Measurements from ENCODE around the gene SUN1. TPM values are rescaled to one million over a fixed set of nuclear protein-coding genes. Genes with fewer than 3 reads are reported as not detected.

SUN1 gene
- polyA plus RNA-seq, 10 donors, result 148 to 229 (median 179) TPM

DNA sequence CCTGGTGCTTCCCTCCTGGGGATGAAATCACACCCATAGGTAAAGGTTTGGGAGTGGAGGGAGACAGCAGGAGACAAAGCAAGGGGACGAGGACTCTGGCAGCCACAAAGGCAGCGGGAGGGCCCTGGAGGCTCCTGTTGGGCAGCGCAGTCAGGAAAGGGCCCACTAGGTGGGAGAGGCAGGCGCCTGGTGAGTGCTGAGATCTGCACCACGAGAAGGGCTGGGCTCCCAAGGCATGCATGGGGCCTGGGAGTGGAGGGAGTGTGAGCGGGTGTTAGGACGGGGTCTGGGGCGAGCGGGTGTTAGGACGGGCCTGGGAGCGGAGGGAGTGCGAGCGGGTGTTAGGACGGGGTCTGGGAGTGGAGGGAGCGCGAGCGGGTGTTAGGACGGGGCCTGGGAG is 57.1 kb downstream of the SUN1 start:
- DNase-seq, result no peak

DNA sequence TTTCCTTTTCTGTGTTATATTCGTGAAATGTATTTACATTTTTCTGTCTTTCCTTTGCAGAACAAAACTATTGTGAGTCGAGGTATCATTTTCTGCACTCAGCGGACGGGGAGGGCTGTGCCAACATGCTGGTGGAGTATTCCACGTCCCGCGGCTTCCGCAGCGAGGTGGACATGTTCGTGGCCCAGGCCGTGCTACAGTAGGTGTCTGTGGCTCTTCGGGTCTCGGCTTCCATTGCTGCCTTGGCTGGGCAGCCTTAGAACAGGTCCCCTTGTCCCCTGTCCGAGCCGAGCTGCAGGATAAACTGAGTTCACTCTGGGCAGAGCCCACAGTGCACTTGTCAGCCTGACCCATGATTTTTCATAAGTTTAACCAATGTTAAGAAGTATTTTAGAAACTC is 58.6 kb downstream of the SUN1 start:
- no peak for DNase-seq

GRCh38 chr7:891291-891690 is 59.0 kb downstream of the SUN1 start:
- no peak for DNase-seq

DNA sequence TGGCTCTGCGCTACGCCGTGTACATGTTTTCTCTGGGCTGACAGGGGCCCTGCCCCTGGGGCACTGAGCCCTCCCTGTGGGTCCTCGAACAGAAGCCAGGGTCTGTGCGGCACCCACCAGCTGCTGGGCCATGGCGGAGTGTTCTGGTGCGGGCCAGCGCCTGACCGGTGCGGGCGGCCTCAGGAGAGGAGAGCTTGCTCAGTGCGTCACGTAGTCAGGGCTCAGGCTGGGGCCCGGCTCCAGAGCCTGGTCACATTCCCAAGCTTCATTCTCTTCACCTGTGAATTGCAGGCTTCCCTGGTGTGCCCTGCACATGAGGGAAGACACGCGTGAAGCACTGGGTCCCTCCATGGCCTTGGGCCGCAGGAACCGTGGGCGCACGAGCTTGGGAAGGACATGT is 59.5 kb downstream of the SUN1 start:
- no peak for DNase-seq

- no peak for DNase-seq
Observed at GRCh38 chr7:892648-893593, 60.6 kb downstream of the SUN1 start.

GRCh38 chr7:893686-894085 is 61.4 kb downstream of the SUN1 start:
- DNase-seq, result no peak

DNA sequence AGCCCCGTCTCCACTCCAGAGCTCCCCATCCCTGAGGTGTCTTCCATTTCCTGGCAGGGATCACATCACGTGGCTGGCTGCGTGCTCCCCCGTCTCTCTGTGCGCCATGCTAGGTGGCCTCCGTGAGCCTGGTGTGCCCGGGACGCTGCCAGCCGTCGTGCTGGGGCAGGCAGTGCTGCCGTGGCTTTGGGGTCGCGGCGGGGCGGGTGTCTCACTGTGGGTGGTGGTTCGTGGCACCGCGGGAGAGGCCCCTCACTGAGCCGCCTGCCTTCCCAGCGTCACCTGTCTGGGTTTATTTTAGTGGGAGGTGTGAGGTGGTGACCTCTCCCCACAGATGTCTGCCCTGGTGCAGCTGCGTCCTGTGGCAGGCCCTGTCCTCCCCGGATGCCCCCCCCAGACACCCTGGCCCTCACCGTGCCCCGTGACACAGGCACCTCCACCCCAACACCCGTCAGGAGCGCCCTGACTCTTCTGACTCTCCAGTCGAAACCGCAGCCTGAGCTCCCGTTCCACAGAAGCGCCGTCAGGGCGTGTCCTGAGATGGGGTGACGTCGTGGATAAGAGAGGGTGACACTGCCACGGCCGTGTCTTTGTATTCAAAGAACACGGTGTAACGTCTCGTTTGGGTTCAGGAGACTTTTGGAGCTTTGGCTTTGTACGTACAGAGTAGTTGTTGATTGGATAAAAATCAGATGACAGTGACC is 62.0 kb downstream of the SUN1 start:
- DNase-seq, result no peak

DNA sequence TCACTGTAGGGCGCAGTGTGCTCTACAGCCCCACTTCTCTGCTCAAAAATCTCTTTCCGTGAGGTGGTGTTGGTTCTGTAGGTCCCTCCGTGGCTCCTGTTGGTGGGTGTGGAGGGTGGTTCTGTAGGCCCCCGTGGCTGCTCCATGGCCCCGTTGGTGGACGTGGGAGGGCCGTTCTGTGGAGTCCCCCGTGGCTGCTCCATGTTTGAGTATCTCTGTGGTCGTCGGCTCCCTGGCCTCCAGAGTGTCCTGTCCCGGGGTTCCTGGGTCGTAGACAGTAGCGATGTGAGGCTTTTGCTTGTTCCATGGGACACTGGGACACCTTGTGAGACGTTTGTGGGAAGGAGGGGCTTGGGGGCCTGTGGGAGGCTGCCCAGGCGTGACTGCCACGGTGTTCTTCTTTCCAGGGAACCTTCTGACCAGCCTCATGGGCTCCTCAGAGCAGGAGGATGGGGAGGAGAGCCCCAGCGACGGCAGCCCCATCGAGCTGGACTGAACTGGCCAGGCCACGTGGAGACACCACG is 62.7 kb downstream of the SUN1 start:
- DNase-seq, result no peak

DNA sequence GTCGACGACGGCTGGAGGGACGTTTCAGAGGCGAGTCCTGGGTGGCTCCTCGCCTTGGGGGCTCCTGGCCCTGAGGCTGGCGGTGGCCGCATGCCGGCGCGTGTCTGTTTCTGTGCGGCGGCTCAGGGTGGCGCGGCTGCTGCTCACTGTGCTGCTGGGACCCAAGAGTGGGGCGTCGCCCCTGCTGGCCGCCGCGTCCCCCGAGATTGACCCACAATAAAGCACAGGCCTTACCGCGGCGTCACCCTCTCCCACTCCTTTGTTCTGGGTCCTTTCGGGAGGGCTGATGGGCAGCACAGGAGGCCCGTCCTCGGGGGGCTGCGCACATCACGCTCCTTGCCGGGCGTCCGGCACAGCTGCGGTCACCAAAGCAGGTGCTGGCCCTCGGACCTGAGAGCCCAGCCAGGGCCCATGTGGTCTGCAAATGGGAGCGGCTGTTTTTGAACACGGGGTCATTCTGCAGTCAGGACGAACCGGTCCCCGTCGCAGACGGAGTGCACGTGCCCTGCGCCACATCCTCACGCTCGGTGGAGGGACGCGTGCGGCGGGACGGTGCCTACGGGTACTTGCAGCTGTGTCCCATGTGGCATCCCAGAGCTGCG is 63.3 kb downstream of the SUN1 start:
- DNase-seq, result no peak

- no peak for DNase-seq
Observed at GRCh38 chr7:896346-897075, 64.2 kb downstream of the SUN1 start.

DNA sequence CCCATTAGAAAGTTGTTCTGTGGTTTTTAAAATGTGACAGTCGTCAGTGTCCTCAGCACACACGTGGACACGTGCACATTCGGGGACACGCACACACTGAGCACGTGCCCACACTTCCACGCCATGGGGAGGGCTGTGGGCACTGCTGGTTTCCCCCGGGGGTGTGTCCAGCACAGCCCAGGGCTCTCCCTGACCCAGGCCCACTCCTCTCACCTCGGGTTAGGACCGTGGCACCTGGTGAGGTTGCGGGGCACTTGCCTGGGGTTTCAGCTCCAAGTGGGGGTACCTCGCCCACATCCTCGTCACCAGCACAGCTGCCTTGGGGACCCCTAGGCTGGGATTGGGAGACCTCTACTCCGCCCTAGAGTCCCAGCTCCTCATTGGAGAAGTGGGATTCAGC is 64.8 kb downstream of the SUN1 start:
- DNase-seq, result no peak

DNA sequence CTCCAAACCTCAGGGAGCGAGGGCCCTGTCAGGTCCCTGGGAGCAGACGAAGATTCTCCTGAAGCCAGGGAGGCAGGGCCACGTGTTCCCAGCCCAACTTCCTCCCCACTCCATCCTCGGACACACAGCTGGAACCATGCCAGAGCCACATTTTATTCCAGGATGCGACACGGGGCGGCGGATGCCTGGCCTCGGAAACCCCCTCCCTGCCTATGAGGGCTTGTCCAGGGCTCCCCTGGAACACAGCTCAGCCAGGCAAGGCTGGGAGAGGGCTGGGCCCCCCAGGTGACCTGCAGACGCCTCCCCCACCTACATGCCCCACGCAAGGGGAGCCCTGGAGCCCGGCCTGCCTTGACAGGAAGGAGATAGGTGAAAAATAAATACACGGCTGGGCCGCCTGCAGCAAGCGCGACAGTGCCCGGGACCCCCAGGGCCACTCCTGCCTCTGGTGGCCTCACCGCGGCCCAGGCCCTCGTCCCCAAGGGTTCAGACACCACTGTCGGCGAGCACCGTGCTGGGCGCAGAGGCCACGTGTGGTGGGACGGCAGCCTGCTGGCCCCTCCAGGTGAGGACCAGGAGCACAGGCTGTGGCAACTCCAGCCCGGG is 65.6 kb downstream of the SUN1 start:
- peak in 1 of 3 donors; percentile 61 for DNase-seq

GRCh38 chr7:898460-898854 is 66.2 kb downstream of the SUN1 start:
- no peak for DNase-seq

- no peak for DNase-seq
Observed at GRCh38 chr7:898855-899681, 66.8 kb downstream of the SUN1 start.

DNA sequence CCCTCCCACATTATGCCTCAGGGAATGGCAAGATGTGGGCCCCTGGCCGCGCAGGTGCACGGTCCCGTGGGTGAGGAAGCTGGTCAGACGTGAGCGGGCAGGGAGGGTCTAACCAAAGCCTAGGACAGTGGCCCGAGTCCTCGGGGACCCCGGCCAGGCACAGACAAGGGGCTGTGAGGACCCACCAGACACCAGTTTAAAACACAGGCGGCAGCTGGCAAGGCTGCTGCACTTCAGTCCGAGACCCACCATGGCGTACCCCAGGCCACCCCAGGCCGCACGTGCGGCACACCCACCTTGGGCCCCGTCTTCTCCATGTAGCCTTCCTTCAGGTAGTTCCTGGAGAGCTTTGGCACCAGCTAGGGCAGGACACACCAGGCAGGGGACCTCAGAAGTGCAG is 67.5 kb downstream of the SUN1 start:
- no peak for DNase-seq

- DNase-seq, result no peak
Observed at GRCh38 chr7:900331-901040, 68.2 kb downstream of the SUN1 start.

DNA sequence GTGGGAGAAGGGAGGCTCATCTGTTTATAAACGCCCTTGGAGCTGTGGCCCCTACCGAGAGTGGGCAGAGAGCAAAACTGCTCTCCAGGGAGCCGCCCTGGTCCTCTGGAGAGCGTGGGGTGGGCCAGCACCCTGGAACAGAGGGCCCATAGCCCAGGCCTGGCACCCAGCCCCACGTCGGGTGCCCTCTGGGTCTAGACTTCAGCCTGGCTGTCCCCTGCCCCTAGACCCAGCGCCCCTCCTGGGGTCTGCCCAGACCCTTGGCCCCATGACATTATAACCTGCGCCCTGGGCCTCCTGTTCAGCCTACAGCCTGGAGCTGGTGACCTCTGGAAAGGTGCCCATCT is 68.7 kb downstream of the SUN1 start:
- DNase-seq, result no peak

DNA sequence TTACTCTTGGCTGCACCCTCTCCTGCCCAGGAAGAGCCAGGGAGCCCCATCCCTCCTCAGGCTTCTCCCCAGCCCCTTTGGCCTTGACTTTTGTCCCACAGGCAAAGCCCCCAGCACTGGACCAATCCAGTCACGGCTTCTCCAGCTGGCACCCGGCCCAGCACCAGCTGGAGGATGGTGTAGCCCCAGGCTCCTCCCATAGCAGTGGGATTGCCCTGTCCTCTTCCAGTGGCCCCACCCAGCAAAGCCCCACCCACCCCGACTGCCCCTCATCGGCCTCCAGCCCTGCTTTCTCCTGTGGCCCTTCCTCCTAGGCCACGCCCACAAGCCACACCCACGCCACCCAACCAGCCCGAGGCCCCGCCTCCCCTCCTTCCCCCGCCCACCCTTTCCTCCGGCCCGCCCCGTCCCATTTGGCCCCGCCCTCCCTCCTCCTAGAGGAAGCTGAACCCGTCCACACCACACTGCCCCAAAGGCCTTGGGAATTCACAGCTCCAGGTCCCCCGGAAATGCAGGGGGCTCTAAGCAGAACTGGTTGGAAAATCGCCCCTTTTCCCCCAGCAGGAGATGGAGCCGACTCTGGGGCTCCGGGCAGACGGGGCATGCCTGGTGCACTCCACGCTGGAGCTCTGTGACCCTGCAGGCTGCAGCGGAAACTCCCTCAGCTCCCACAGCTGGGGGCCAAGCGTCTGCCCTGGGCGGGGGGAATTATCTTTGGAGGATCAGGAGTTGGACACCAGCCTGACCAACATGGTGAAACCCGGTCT is 69.3 kb downstream of the SUN1 start:
- DNase-seq, result peak; percentile 47 to 63 (median 63)

- no peak for DNase-seq
Observed at GRCh38 chr7:902996-903395, 70.7 kb downstream of the SUN1 start.

Measured in muscle of back (tissue), 11 donors.